HK-2 (cell line): ENCODE data around the gene TET1.
"Not testable (repeated sequence)": the region's sequence is repeated elsewhere in the genome, so short reads cannot be mapped to it uniquely, and the experiment has no call there.

Experiments
- DNase-seq: peaks from one replicate; pipeline ENCODE4 v3.0.0-alpha.2; 2018; ENCODE audit not compliant: unreplicated experiment

TET1 gene

DNA sequence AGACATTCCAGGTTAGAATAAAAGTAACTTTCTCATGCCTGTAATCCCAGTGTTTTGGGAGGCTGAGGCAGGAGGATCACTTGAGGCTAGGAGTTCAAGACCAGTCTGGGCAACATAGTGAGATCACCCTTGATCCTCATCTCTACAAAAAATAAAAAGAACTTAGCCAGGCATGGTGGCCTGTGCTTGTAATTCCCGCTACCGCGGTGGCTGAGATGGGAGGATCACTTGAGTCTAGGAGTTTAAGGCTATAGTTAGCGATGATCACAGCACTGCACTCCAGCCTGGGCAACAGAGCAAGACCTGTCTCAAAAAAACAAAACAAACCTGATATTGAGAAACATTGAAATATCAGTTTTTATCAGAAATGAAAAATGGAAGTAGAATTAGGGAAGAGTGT lies 4.6 kb downstream of the TET1 start:
- DNase-seq: no peak

DNA sequence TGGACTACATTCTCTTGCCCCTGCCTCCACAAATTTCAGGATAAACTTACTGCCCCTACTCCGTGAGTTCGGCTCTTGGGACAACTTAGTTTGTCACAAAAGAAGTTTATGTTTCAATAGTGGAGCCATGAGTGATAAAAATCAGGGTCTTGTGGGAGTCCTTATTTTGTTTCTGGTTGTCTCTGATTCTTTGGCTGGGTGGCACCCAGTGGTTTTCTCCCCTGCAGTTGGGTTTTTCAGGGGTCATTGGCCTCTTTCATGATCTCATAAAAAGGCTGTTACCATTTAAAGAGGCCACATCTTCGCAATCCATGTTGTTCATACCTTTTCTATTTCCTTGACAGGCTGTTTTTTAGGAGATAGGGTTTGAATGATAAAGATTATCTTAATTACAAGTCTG lies 5.5 kb downstream of the TET1 start:
- DNase-seq: no peak

- DNase-seq: no peak
Measured at GRCh38 chr10:68566351-68566750, 6.2 kb downstream of the TET1 start.

GRCh38 chr10:68566955-68567354 lies 6.8 kb downstream of the TET1 start:
- no peak for DNase-seq

DNA sequence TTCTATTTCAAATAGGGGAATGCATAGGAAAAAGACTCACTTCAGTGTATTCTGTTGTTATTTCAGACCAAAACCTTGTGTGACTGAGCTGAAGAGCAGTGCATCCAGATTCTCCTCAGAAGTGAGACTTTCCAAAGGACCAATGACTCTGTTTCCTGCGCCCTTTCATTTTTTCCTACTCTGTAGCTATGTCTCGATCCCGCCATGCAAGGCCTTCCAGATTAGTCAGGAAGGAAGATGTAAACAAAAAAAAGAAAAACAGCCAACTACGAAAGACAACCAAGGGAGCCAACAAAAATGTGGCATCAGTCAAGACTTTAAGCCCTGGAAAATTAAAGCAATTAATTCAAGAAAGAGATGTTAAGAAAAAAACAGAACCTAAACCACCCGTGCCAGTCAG lies 12.0 kb downstream of the TET1 start:
- no peak for DNase-seq

- no peak for DNase-seq
Measured at GRCh38 chr10:68574051-68574450, 13.9 kb downstream of the TET1 start.

DNA sequence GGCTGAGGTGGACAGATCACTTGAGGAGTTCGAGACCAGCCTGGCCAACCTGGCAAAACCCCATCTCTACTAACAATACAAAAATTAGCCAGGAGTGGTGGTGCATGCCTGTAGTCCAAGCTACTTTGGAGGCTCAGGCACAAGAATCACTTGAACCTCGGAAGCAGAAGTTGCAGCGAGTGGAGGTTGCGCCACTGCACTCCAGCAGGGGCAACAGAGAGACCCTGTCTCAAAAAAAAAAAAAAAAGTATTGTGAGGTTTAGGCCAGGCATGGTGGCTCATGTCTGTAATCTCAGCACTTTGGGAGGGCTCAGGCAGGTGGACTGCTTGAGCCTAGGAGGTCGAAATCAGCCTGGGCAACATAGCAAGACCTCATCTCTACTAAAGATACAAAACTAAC lies 16.0 kb downstream of the TET1 start:
- no peak for DNase-seq

- DNase-seq: no peak
Measured at GRCh38 chr10:68578974-68579373, 18.8 kb downstream of the TET1 start.

DNA sequence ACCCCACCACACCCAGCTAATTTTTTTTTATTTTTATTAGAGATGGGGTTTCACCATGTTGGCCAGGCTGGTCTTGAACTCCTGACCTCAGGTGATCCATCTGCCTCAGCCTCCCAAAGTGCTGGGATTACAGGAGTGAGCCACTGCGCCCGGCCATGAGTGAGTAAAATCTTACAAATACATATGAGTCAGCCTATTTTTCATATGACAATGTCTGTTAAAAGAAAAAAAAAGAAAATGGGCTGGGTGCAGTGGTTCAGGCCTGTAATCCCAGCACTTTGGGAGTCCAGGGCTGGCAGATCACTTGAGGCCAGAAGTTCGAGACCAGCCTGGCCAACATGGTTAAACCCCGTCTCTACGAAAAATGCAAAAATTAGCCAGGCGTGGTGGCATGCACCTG lies 24.1 kb downstream of the TET1 start:
- DNase-seq: not testable (repeated sequence)

- DNase-seq: no peak
Measured at GRCh38 chr10:68586606-68587305, 26.6 kb downstream of the TET1 start.

DNA sequence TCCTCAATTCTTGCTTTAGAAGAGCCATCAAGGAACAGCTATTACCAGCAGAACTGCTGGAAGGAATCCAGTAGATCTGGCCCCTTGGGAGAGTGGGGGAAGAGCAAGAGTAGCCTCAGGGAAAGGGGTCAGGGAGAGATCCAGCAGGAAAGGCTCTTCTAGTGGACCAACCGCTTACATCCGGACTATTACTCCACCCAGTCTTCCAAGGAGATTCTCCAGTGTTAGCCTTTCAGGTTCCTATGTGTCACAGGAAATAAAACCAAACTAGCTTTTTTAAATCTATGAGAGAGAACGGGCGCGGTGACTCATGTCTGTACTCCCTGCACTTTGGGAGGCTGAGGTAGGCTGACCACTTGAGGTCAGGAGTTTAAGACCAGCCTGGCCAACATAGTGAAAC lies 34.3 kb downstream of the TET1 start:
- peak; percentile 56 for DNase-seq

DNA sequence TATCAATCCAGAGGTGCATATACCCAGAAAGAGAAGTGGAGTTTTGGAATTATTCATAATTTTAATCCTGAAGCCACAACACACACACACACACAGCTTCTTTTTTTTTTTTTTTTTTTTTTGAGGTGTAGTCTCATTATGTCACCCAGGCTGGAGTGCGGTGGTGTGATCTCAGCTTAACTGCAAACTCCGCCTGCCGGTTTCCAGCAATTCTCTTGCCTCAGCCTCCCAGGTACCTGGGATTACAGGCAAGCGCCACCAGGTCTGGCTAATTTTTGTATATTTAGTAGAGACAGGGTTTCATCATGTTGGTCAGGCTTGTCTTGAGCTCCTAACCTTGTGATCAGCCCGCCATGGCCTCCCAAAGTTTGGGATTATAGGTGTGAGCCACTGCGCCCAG lies 35.4 kb downstream of the TET1 start:
- no peak for DNase-seq

GRCh38 chr10:68597407-68597806 lies 37.3 kb downstream of the TET1 start:
- DNase-seq: no peak

DNA sequence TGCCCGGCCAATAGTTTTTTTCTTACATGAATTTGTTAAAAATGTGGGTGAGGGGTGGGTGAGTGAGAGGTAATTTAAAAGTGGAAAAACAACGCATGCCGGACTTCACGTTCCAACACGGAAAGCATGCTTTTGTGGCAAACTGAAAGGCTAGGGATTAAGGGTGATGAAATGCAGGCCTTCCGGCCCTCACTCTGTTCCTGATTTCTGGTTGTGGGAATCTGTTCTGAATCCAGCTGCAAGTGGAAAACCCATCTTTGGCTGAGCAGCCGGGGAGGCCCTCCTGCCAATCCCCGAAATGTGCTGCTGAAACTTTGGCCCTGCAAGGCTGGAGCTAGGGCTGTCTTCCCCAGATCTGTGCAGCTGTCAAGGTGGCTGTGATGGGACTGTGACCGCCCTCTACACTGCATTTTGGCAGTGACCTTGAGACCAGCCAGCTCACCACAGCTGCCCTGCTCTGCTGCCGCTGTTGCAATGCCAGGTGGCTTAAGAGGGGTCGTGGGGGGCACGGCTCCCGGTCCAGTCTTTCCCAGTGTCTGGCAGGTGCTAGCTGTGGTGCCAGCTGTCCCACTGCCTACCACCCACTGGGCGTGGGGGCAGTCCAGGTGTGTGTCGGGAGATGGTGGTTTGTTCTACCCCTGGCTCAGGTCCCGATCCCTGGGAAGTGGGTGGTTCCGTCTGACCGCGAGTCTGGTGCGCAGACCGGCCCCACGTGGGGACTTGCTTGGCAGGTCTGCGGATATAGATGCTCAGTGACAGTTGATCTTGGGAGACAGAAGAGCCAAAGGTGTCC lies 39.0 kb downstream of the TET1 start:
- DNase-seq: no peak

GRCh38 chr10:68599771-68600040 lies 39.6 kb downstream of the TET1 start:
- no peak for DNase-seq

GRCh38 chr10:68600041-68600778 lies 40.1 kb downstream of the TET1 start:
- DNase-seq: peak; percentile 63

GRCh38 chr10:68601501-68602265 lies 41.5 kb downstream of the TET1 start:
- DNase-seq: no peak

GRCh38 chr10:68602434-68602833 lies 42.3 kb downstream of the TET1 start:
- no peak for DNase-seq

GRCh38 chr10:68603766-68604165 lies 43.6 kb downstream of the TET1 start:
- no peak for DNase-seq

DNA sequence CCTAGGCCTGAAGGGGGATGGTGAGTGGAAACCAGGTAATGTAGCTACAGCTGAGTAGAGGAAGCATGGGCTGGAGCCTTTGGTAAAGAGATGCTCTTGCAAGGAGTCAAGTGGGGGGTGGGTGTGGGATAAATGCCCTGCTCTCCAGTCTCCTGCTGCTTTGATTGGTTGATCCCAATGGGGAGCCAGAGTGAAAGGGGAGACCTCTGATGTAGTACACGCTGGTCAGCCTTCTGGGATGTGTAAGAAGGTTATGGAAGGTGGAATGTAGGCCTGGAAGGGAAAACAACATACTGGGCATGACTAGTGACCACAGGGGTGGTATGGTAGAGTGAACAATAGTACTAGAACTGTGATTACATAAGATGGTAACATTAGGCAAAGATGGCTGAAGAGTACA lies 44.3 kb downstream of the TET1 start:
- DNase-seq: no peak

DNA sequence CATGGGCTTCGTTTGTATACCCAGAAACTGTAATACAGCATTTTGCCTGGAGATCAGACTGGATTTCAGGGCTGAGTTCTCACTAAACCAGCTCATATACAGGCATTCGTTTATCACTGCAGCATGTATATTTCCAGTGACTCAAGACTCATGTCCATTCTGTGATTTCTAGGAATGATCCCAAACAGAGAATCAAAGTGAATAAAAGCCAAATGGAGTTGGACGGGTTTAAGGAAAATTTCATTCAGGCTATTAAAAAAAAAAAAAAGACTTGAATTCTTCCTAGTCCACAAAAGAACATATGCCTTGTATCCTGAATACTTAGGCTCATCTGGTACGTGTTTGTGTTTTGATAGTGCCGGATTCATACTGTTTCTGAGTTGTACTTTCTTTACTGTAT lies 46.8 kb downstream of the TET1 start:
- DNase-seq: no peak

DNA sequence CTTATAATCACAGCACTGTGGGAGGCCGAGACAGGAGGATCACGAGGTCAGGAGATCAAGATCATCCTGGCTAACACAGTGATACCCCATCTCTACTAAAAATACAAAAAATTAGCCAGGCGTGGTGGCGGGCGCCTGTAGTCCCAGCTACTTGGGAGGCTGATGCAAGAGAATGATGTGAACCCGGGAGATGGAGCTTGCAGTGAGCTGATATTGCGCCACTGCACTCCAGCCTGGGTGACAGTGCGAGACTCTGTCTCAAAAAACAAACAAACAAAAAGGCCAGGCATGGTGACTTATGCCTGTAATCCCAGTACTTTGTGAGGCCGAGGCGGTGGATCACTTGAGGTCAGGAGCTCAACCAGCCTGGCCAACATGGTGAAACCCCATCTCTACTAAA lies 49.9 kb downstream of the TET1 start:
- DNase-seq: not testable (repeated sequence)
